ENCODE measurements around the gene LIN28A. TPM values are rescaled to one million over a fixed set of nuclear protein-coding genes. Genes with fewer than 3 reads are reported as not detected.

The LIN28A gene
- total and polyA plus RNA-seq, 7 donors: not detected

GRCh38 chr1:26478159-26478558 is 67.5 kb downstream of the LIN28A start:
- no peak for TF ChIP-seq POLR2AphosphoS5 (IDR thresholded peaks at IDR 0.05)
- no peak for TF ChIP-seq CTCF (IDR thresholded peaks at IDR 0.05)
- no peak for TF ChIP-seq POLR2A (IDR thresholded peaks at IDR 0.05)
- no peak for TF ChIP-seq EP300 (IDR thresholded peaks at IDR 0.05)
- no peak overlapping the region for H3K4me3 ChIP-seq
- H3K36me3 ChIP-seq: peaks cover 0 to 59% (median 13%) of the 10 kb centered on the region in 4 donors
- no peak overlapping the region for H3K27ac ChIP-seq
- H3K27me3 ChIP-seq: no peaks in the 10 kb centered on the region
- peaks cover 0 to 16% (median 12%) of the 10 kb centered on the region in 4 donors for H3K4me1 ChIP-seq
- DNase-seq: peak; percentile 5
- H3K9me3 ChIP-seq: no peaks in the 10 kb centered on the region
- WGBS, 2 donors: 82 to 88% methylated on average over 3 of the region's 3 CpGs
- intact Hi-C loops (cut with DNase I): no loop called here

- Histone ChIP-seq H3K4me1 (peaks cover 0 to 8% (median 4%) of the 10 kb centered on the region in 4 donors), H3K36me3 (peaks cover 0 to 52% (median 13%) of the 10 kb centered on the region in 4 donors), H3K27me3 (no peaks in the 10 kb centered on the region), H3K4me3 (no peak overlapping the region), H3K27ac (no peak overlapping the region), H3K9me3 (no peaks in the 10 kb centered on the region)
- intact Hi-C loops (cut with DNase I): no loop called here
- 93 to 95% methylated on average over 6 of the region's 6 CpGs for WGBS, 2 donors
- DNase-seq: no peak
- TF ChIP-seq EP300 (IDR thresholded peaks at IDR 0.05) (no peak), POLR2AphosphoS5 (IDR thresholded peaks at IDR 0.05) (no peak), CTCF (IDR thresholded peaks at IDR 0.05) (no peak), POLR2A (IDR thresholded peaks at IDR 0.05) (no peak)
These were observed 68.4 kb downstream of the LIN28A start for GRCh38 chr1:26478988-26479387.

Other genes with a start within 250 kb of the LIN28A start
- not detected for gene C1orf232, start 241.9 kb upstream of the LIN28A start, total RNA-seq
- not detected for gene C1orf232, start 241.9 kb upstream of the LIN28A start, polyA plus RNA-seq
- gene ZNF593, start 240.9 kb upstream of the LIN28A start, total RNA-seq: 10 to 100 TPM; 16.3 to 37.2 (median 32.1) TPM
- 100 to 1,000 TPM in 1 of 3 donors, 10 to 100 TPM in 2; 38.4 to 114 (median 61.3) TPM for gene ZNF593, start 240.9 kb upstream of the LIN28A start, polyA plus RNA-seq
- gene ZNF593OS, start 239.0 kb upstream of the LIN28A start, total RNA-seq: not detected
- gene ZNF593OS, start 239.0 kb upstream of the LIN28A start, polyA plus RNA-seq: under 1 TPM in 1 of 3 donors, not detected in 2; 0.13 TPM
- gene CNKSR1, start 233.3 kb upstream of the LIN28A start, total RNA-seq: 1 to 10 TPM in 2 of 4 donors, under 1 TPM in 1, not detected in 1; 0.82 to 4.7 (median 1.8) TPM
- 10 to 100 TPM; 13.8 to 29.0 (median 16.0) TPM for gene CNKSR1, start 233.3 kb upstream of the LIN28A start, polyA plus RNA-seq
- gene CATSPER4, start 220.2 kb upstream of the LIN28A start, total RNA-seq: not detected
- gene CATSPER4, start 220.2 kb upstream of the LIN28A start, polyA plus RNA-seq: under 1 TPM in 1 of 3 donors, not detected in 2; 0.04 TPM
- gene CEP85, start 176.6 kb upstream of the LIN28A start, total RNA-seq: 1 to 10 TPM; 1.9 to 5.4 (median 3.3) TPM
- gene CEP85, start 176.6 kb upstream of the LIN28A start, polyA plus RNA-seq: 10 to 100 TPM in 1 of 3 donors, 1 to 10 TPM in 2; 2.4 to 12.9 (median 9.7) TPM
- gene SH3BGRL3, start 130.7 kb upstream of the LIN28A start, total RNA-seq: 10 to 100 TPM; 32.9 to 41.5 (median 37.6) TPM
- gene SH3BGRL3, start 130.7 kb upstream of the LIN28A start, polyA plus RNA-seq: 100 to 1,000 TPM; 303 to 575 (median 543) TPM
- 10 to 100 TPM in 3 of 4 donors, 1 to 10 TPM in 1; 9.8 to 17.7 (median 13.1) TPM for gene UBXN11, start 104.2 kb upstream of the LIN28A start, total RNA-seq
- gene UBXN11, start 104.2 kb upstream of the LIN28A start, polyA plus RNA-seq: 10 to 100 TPM in 1 of 3 donors, 1 to 10 TPM in 2; 3.0 to 22.7 (median 4.2) TPM
- 1 to 10 TPM in 2 of 4 donors, not detected in 2; 1.6 to 5.7 TPM for gene CD52, start 92.9 kb upstream of the LIN28A start, total RNA-seq
- 100 to 1,000 TPM in 1 of 3 donors, 10 to 100 TPM in 2; 19.8 to 556 (median 41.4) TPM for gene CD52, start 92.9 kb upstream of the LIN28A start, polyA plus RNA-seq
- 1 to 10 TPM in 1 of 4 donors, under 1 TPM in 1, not detected in 2; 0.55 to 1.8 TPM for gene CRYBG2, start 56.7 kb upstream of the LIN28A start, total RNA-seq
- 10 to 100 TPM; 13.8 to 21.0 (median 19.9) TPM for gene CRYBG2, start 56.7 kb upstream of the LIN28A start, polyA plus RNA-seq
- gene ZNF683, start 38.1 kb upstream of the LIN28A start, total RNA-seq: not detected
- under 1 TPM in 1 of 3 donors, not detected in 2; 0.52 TPM for gene ZNF683, start 38.1 kb upstream of the LIN28A start, polyA plus RNA-seq
- 10 to 100 TPM; 16.6 to 33.5 (median 24.7) TPM for gene DHDDS, start 21.5 kb downstream of the LIN28A start, total RNA-seq
- 10 to 100 TPM; 46.2 to 64.3 (median 59.0) TPM for gene DHDDS, start 21.5 kb downstream of the LIN28A start, polyA plus RNA-seq
- 100 to 1,000 TPM; 150 to 403 (median 234) TPM for gene HMGN2, start 61.6 kb downstream of the LIN28A start, total RNA-seq
- 100 to 1,000 TPM; 474 to 749 (median 570) TPM for gene HMGN2, start 61.6 kb downstream of the LIN28A start, polyA plus RNA-seq
- gene RPS6KA1, start 118.9 kb downstream of the LIN28A start, total RNA-seq: 10 to 100 TPM in 1 of 4 donors, 1 to 10 TPM in 3; 2.5 to 11.5 (median 6.8) TPM
- gene RPS6KA1, start 118.9 kb downstream of the LIN28A start, polyA plus RNA-seq: 100 to 1,000 TPM in 1 of 3 donors, 10 to 100 TPM in 2; 91.3 to 116 (median 91.5) TPM

Data from sigmoid colon (tissue), 7 donors.